ENCODE results near the gene DAGLB. TPM values are rescaled to one million over a fixed set of nuclear protein-coding genes. Genes with fewer than 3 reads are reported as not detected.
"Not testable (repeated sequence)": the region's sequence is repeated elsewhere in the genome, so short reads cannot be mapped to it uniquely, and the experiment has no call there.

DAGLB gene
- total RNA-seq, 1 experiment from 2014 or later, result 22.3 TPM

DNA sequence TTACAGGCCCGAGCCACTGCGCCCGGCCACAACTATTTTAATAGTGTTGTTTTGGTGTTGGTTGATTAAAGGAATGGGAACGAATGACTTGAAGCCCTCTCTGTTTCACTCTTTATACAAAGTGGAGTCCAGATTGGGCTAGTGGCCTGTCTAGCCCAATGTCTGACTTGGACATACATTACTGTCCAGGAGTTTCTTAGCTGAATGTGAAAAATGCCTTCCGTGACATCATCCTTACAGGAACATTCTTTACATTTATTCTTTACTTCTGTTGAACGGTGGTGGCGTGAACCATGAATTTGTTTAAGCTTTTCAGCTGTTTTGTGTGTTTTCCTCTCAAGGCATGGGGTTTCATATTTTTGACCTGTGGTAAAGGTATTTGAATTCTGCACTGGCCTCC, 67.9 kb downstream of the DAGLB start:
- Histone ChIP-seq H3K4me3 (ENCODE audit: low read depth in 2 of 2, low read length in 2 of 2) (no peak overlapping the region), H3K36me3 (ENCODE audit: control insufficient read depth, insufficient read depth, low read length) (no peaks in the 10 kb centered on the region; the same call in none of the 2 replicates), H3K4me1 (ENCODE audit: control insufficient read depth, insufficient read depth, low read length) (peaks cover 62% of the 10 kb centered on the region), H3K9me3 (ENCODE audit: control insufficient read depth, insufficient read depth, low read depth, low read length) (no peaks in the 10 kb centered on the region), H3K27ac (ENCODE audit: low read length) (no peak overlapping the region), H3K27me3 (ENCODE audit: control insufficient read depth, insufficient read depth, low read length) (no peaks in the 10 kb centered on the region)
- ChIA-PET CTCF (no interaction called here), POLR2A (interaction anchor here (0.6 kb wide), 1 partner anchor 61 kb away, joined by 6 read pairs; no protein-coding TSS in a partner anchor)
- no peak for DNase-seq (ENCODE audit: low read depth, low spot score)
- BruUV-seq (replicated peaks), result no TSS peak
- in situ Hi-C loops (cut with HindIII; ENCODE audit: low pct_unique_long_range_greater_than_20kb, low sequenced_read_pairs) (no loop called here), intact Hi-C loops (cut with micrococcal nuclease; ENCODE audit: unreplicated experiment) (no loop called here)
- TF ChIP-seq SIN3A (IDR thresholded peaks at IDR 0.05; ENCODE audit: borderline replicate concordance, insufficient read depth, low read depth, low read length) (no peak), POLR2AphosphoS5 (IDR thresholded peaks at IDR 0.05; ENCODE audit: low read depth, low read length) (peak; percentile 26; the same call in 1 of the 2 replicates), TCF7L2 (IDR thresholded peaks at IDR 0.05; ENCODE audit: low read depth, low read length) (no peak)
- TF ChIP-seq, protein P1, sequence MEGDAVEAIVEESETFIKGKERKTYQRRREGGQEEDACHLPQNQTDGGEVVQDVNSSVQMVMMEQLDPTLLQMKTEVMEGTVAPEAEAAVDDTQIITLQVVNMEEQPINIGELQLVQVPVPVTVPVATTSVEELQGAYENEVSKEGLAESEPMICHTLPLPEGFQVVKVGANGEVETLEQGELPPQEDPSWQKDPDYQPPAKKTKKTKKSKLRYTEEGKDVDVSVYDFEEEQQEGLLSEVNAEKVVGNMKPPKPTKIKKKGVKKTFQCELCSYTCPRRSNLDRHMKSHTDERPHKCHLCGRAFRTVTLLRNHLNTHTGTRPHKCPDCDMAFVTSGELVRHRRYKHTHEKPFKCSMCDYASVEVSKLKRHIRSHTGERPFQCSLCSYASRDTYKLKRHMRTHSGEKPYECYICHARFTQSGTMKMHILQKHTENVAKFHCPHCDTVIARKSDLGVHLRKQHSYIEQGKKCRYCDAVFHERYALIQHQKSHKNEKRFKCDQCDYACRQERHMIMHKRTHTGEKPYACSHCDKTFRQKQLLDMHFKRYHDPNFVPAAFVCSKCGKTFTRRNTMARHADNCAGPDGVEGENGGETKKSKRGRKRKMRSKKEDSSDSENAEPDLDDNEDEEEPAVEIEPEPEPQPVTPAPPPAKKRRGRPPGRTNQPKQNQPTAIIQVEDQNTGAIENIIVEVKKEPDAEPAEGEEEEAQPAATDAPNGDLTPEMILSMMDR (IDR thresholded peaks at IDR 0.05), result no peak
- TF ChIP-seq, protein P2, sequence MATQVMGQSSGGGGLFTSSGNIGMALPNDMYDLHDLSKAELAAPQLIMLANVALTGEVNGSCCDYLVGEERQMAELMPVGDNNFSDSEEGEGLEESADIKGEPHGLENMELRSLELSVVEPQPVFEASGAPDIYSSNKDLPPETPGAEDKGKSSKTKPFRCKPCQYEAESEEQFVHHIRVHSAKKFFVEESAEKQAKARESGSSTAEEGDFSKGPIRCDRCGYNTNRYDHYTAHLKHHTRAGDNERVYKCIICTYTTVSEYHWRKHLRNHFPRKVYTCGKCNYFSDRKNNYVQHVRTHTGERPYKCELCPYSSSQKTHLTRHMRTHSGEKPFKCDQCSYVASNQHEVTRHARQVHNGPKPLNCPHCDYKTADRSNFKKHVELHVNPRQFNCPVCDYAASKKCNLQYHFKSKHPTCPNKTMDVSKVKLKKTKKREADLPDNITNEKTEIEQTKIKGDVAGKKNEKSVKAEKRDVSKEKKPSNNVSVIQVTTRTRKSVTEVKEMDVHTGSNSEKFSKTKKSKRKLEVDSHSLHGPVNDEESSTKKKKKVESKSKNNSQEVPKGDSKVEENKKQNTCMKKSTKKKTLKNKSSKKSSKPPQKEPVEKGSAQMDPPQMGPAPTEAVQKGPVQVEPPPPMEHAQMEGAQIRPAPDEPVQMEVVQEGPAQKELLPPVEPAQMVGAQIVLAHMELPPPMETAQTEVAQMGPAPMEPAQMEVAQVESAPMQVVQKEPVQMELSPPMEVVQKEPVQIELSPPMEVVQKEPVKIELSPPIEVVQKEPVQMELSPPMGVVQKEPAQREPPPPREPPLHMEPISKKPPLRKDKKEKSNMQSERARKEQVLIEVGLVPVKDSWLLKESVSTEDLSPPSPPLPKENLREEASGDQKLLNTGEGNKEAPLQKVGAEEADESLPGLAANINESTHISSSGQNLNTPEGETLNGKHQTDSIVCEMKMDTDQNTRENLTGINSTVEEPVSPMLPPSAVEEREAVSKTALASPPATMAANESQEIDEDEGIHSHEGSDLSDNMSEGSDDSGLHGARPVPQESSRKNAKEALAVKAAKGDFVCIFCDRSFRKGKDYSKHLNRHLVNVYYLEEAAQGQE (IDR thresholded peaks at IDR 0.05; ENCODE audit: insufficient read depth in 1 of 2, low read depth in 2 of 2, low read length in 1 of 2), result no peak
- no peak for ATAC-seq

DNA sequence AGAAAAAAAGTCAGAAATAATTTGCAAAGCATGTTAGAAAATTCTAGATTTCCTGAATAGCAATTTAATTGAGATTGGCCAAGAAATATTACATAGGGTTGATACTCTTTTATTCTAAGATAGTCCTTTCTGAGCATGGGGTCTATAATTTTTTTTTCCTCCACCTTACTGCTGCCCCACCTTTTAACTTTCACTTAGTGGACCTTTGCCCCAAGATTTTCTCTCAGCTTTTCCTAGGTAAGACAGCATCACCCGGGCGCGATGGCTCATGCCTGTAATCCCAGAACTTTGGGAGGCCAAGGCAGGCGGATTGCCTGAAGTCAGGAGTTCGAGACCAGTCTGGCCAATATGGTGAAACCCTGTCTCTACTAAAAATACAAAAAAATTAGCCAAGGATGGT, 69.2 kb downstream of the DAGLB start:
- H3K27me3 ChIP-seq (ENCODE audit: control insufficient read depth, insufficient read depth, low read length); in situ Hi-C loops (cut with HindIII; ENCODE audit: low pct_unique_long_range_greater_than_20kb, low sequenced_read_pairs); H3K36me3 ChIP-seq (ENCODE audit: control insufficient read depth, insufficient read depth, low read length); BruUV-seq (replicated peaks); H3K27ac ChIP-seq (ENCODE audit: low read length); intact Hi-C loops (cut with micrococcal nuclease; ENCODE audit: unreplicated experiment); DNase-seq (ENCODE audit: low read depth, low spot score); H3K4me3 ChIP-seq (ENCODE audit: low read depth in 2 of 2, low read length in 2 of 2); POLR2A ChIA-PET; ATAC-seq; H3K9me3 ChIP-seq (ENCODE audit: control insufficient read depth, insufficient read depth, low read depth, low read length): not testable (repeated sequence)
- peaks cover 49% of the 10 kb centered on the region for H3K4me1 ChIP-seq (ENCODE audit: control insufficient read depth, insufficient read depth, low read length)
- CTCF ChIA-PET, result interaction anchor here (0.6 kb wide), 1 partner anchor 1819 kb away, joined by 4 read pairs; no protein-coding TSS in a partner anchor

DNA sequence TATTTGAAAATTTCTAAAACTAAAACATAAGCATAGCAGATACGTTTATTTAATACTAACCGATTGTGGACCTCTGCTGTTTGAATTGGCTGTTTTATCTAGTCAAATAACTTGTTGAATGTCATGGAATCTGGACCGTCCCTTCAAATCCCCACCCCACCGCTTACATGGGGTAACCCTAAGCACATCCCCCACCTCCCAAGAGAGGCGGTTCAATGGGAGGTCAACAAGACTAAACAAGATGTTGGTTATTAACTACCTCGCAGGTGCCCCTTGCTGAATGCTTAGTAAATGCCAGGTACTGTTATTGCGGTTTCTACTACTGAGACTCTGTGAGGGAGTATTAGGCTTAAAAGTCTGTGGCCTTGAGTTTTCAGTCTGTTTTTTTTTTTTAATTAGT, 70.9 kb downstream of the DAGLB start:
- ATAC-seq, result no peak
- no peak for DNase-seq (ENCODE audit: low read depth, low spot score)
- intact Hi-C loops (cut with micrococcal nuclease; ENCODE audit: unreplicated experiment), result no loop called here
- TF ChIP-seq, protein P2 (IDR thresholded peaks at IDR 0.05; ENCODE audit: insufficient read depth in 1 of 2, low read depth in 2 of 2, low read length in 1 of 2), result no peak
- TF ChIP-seq POLR2AphosphoS5 (IDR thresholded peaks at IDR 0.05; ENCODE audit: low read depth, low read length), result no peak
- TF ChIP-seq SIN3A (IDR thresholded peaks at IDR 0.05; ENCODE audit: borderline replicate concordance, insufficient read depth, low read depth, low read length), result no peak
- no peak for TF ChIP-seq TCF7L2 (IDR thresholded peaks at IDR 0.05; ENCODE audit: low read depth, low read length)
- TF ChIP-seq, protein P1 (IDR thresholded peaks at IDR 0.05), result no peak
- Histone ChIP-seq H3K27me3 (ENCODE audit: control insufficient read depth, insufficient read depth, low read length) (no peaks in the 10 kb centered on the region), H3K36me3 (ENCODE audit: control insufficient read depth, insufficient read depth, low read length) (no peaks in the 10 kb centered on the region; the same call in none of the 2 replicates), H3K27ac (ENCODE audit: low read length) (peak overlapping the region; percentile 91), H3K4me3 (ENCODE audit: low read depth in 2 of 2, low read length in 2 of 2) (peak overlapping the region; percentile 67 to 98), H3K9me3 (ENCODE audit: control insufficient read depth, insufficient read depth, low read depth, low read length) (no peaks in the 10 kb centered on the region), H3K4me1 (ENCODE audit: control insufficient read depth, insufficient read depth, low read length) (peaks cover 32% of the 10 kb centered on the region)
- in situ Hi-C loops (cut with HindIII; ENCODE audit: low pct_unique_long_range_greater_than_20kb, low sequenced_read_pairs), result no loop called here
- ChIA-PET POLR2A (interaction anchor here (0.7 kb wide), 1 partner anchor 108 kb away, joined by 12 read pairs; no protein-coding TSS in a partner anchor), CTCF (interaction anchor here (0.7 kb wide), 1 partner anchor 115 kb away, joined by 4 read pairs; no protein-coding TSS in a partner anchor)
- TSS peak; percentile 77 for BruUV-seq (replicated peaks)

Measured in Panc1 (cell line).